H9 (cell line): ENCODE measurements around the gene CAMTA1. TPM values are rescaled to one million over a fixed set of nuclear protein-coding genes. Genes with fewer than 3 reads are reported as not detected.

Experiments
- DNase-seq: peaks from one replicate; pipeline ENCODE4 v3.0.0-alpha.2; 2017
- H2AFZ ChIP-seq: one replicate; pipeline ENCODE4 v1.6.1; 2013; ENCODE audit warnings: mild to moderate bottlenecking, low read length, control low read depth, moderate library complexity
- H2AK5ac ChIP-seq: 2 replicates; pipeline ENCODE4 v1.6.1; 2013; ENCODE audit warnings: low read length, control low read depth, mixed read lengths; ENCODE audit not compliant: insufficient read length
- H2BK120ac ChIP-seq: one replicate; pipeline ENCODE4 v1.6.1; 2013; ENCODE audit warnings: low read depth, mild to moderate bottlenecking, low read length, control low read depth, inconsistent platforms; ENCODE audit not compliant: poor library complexity, severe bottlenecking
- H2BK12ac ChIP-seq: 2 replicates; pipeline ENCODE4 v1.6.1; 2013; ENCODE audit warnings: low read length, control low read depth, mixed read lengths, low read depth; ENCODE audit not compliant: insufficient read length
- H2BK15ac ChIP-seq: 2 replicates; pipeline ENCODE4 v1.6.1; 2013; ENCODE audit warnings: low read depth, low read length, control low read depth
- H2BK20ac ChIP-seq: one replicate; pipeline ENCODE4 v1.6.1; 2013; ENCODE audit warnings: low read depth, mild to moderate bottlenecking, low read length, control low read depth, inconsistent platforms; ENCODE audit not compliant: poor library complexity, severe bottlenecking
- H2BK5ac ChIP-seq: 2 replicates; pipeline ENCODE4 v1.6.1; 2013; ENCODE audit warnings: low read length, control low read depth, mixed read lengths; ENCODE audit not compliant: insufficient read length
- H3K14ac ChIP-seq: 2 replicates; pipeline ENCODE4 v1.6.1; 2013; ENCODE audit warnings: low read length, control low read depth; ENCODE audit not compliant: insufficient read depth
- H3K18ac ChIP-seq: 2 replicates; pipeline ENCODE4 v1.6.1; 2013; ENCODE audit warnings: low read depth, mild to moderate bottlenecking, mixed read lengths, low read length, control low read depth; ENCODE audit not compliant: insufficient read length
- H3K23ac ChIP-seq: 2 replicates; pipeline ENCODE4 v1.6.1; 2013; ENCODE audit warnings: low read length, control low read depth, mixed read lengths, low read depth; ENCODE audit not compliant: insufficient read length
- H3K23me2 ChIP-seq: 2 replicates; pipeline ENCODE4 v1.6.1; 2013; ENCODE audit warnings: low read depth, mild to moderate bottlenecking, mixed read lengths, low read length, control low read depth; ENCODE audit not compliant: insufficient read length, poor library complexity, severe bottlenecking
- H3K27ac ChIP-seq: 2 replicates; pipeline ENCODE4 v1.5.1; 2013; ENCODE audit warnings: low read length, control low read depth, mixed read lengths, low read depth; ENCODE audit not compliant: insufficient read length
- H3K27me3 ChIP-seq: 2 replicates; pipeline ENCODE4 v1.6.1; 2013; ENCODE audit warnings: low read length, control low read depth, inconsistent platforms; ENCODE audit not compliant: insufficient read depth
- H3K4ac ChIP-seq: 2 replicates; pipeline ENCODE4 v1.6.1; 2013; ENCODE audit warnings: low read depth, mild to moderate bottlenecking, control low read depth, inconsistent platforms, low read length, moderate library complexity
- H3K4me1 ChIP-seq: 2 replicates; pipeline ENCODE4 v1.6.1; 2013; ENCODE audit warnings: low read length, control low read depth, inconsistent platforms; ENCODE audit not compliant: insufficient read depth
- H3K4me2 ChIP-seq: 2 replicates; pipeline ENCODE4 v1.6.1; 2013; ENCODE audit warnings: low read length, control low read depth, mixed read lengths; ENCODE audit not compliant: insufficient read length, insufficient read depth
- H3K56ac ChIP-seq: 2 replicates; pipeline ENCODE4 v1.6.1; 2013; ENCODE audit warnings: low read depth, mild to moderate bottlenecking, mixed read lengths, low read length, control low read depth; ENCODE audit not compliant: insufficient read length
- H3K79me1 ChIP-seq: 2 replicates; pipeline ENCODE4 v1.6.1; 2013; ENCODE audit warnings: low read depth, mild to moderate bottlenecking, moderate library complexity, low read length, control low read depth, inconsistent platforms; ENCODE audit not compliant: insufficient read depth, poor library complexity, severe bottlenecking
- H3K79me2 ChIP-seq: 2 replicates; pipeline ENCODE4 v1.6.1; 2013; ENCODE audit warnings: low read length, control low read depth, inconsistent platforms; ENCODE audit not compliant: insufficient read depth
- H3K9ac ChIP-seq: 2 replicates; pipeline ENCODE4 v1.6.1; 2013; ENCODE audit warnings: low read length, control low read depth, mixed read lengths; ENCODE audit not compliant: insufficient read length; ENCODE audit errors: extremely low read depth
- H3K9me3 ChIP-seq: one replicate; pipeline ENCODE4 v1.6.1; 2013; ENCODE audit warnings: low read depth, low read length, inconsistent platforms; ENCODE audit not compliant: control insufficient read depth
- H3T11ph ChIP-seq: one replicate; pipeline ENCODE4 v1.6.1; 2013; ENCODE audit warnings: mild to moderate bottlenecking, low read length, control low read depth, inconsistent platforms
- H4K20me1 ChIP-seq: one replicate; pipeline ENCODE4 v1.6.1; 2013; ENCODE audit not compliant: control insufficient read depth, insufficient read length, insufficient read depth
- H4K5ac ChIP-seq: 2 replicates; pipeline ENCODE4 v1.6.1; 2013; ENCODE audit warnings: low read depth, mild to moderate bottlenecking, mixed read lengths, low read length, control low read depth; ENCODE audit not compliant: insufficient read length
- H4K8ac ChIP-seq: replicated peaks from 2 replicates; pipeline ENCODE4 v1.6.1; 2013; ENCODE audit warnings: low read length, control low read depth, mixed read lengths, low read depth; ENCODE audit not compliant: insufficient read length
- H4K91ac ChIP-seq: 2 replicates; pipeline ENCODE4 v1.6.1; 2013; ENCODE audit warnings: low read depth, mild to moderate bottlenecking, moderate library complexity, mixed read lengths, low read length, control low read depth; ENCODE audit not compliant: insufficient read length
- H3K27ac Mint-ChIP-seq, 3 experiments: 2 replicates in 2 of 3; 3 replicates in 1 of 3; pipeline ENCODE4 v1.8.0; 2020 to 2021; ENCODE audit warnings: mixed read lengths in 3 of 3, mild to moderate bottlenecking in 1 of 3, moderate library complexity in 1 of 3
- H3K27me3 Mint-ChIP-seq: 2 replicates; pipeline ENCODE4 v1.8.0; 2021; ENCODE audit warnings: low read depth, mild to moderate bottlenecking, moderate library complexity, mixed read lengths
- H3K36me3 Mint-ChIP-seq, 3 experiments: 2 replicates in 2 of 3; 3 replicates in 1 of 3; pipeline ENCODE4 v1.8.0; 2020 to 2021; ENCODE audit warnings: low read depth in 3 of 3, mixed read lengths in 3 of 3; ENCODE audit not compliant: insufficient read depth in 1 of 3
- H3K4me1 Mint-ChIP-seq, 2 experiments: 2 replicates each; pipeline ENCODE4 v1.8.0; 2020; ENCODE audit warnings: mixed read lengths in 2 of 2
- H3K4me3 Mint-ChIP-seq, 2 experiments: 2 replicates in 1 of 2; 3 replicates in 1 of 2; pipeline ENCODE4 v1.8.0; 2020 to 2021; ENCODE audit warnings: mild to moderate bottlenecking in 2 of 2, mixed read lengths in 2 of 2, moderate library complexity in 1 of 2
- H3K9me3 Mint-ChIP-seq, 2 experiments: 2 replicates in 1 of 2; 3 replicates in 1 of 2; pipeline ENCODE4 v1.8.0; 2020; ENCODE audit warnings: mild to moderate bottlenecking in 2 of 2, mixed read lengths in 2 of 2, moderate library complexity in 1 of 2
- CTCF ChIP-seq: fragments of 200-600 bp; sonication (generic); conservative IDR thresholded peaks from 3 replicates; pipeline ENCODE4 v1.8.0; 2021; ENCODE audit warnings: antibody characterized with exemption, mild to moderate bottlenecking
- WGBS: extraction: QIAGEN DNeasy Blood & Tissue Kit; methylation state at CpG from one replicate; pipeline ENCODE4 v1.1.7; 2013; ENCODE audit warnings: missing lambda C conversion rate, low lambda C conversion rate, mixed read lengths; ENCODE audit not compliant: insufficient read length; ENCODE audit errors: extremely low coverage; 5-methylcytosine and 5-hydroxymethylcytosine counted together
- total RNA-seq: library from RNA; stranded (reverse); gene quantifications from 2 replicates; pipeline ENCODE4 v1.2.1, GENCODE V29; 2021

CAMTA1 gene
- total RNA-seq, 1 experiment from 2014 or later = 115 TPM

- Histone ChIP-seq H2AK5ac (no peak overlapping the region), H3K18ac (no peak overlapping the region), H3K23me2 (no peaks in the 10 kb centered on the region), H2BK20ac (no peak overlapping the region), H3K56ac (no peak overlapping the region), H4K8ac (no peak overlapping the region), H3K79me1 (no peaks in the 10 kb centered on the region), H3K27ac (no peak overlapping the region), H3K4me1 (no peaks in the 10 kb centered on the region), H4K20me1 (no peaks in the 10 kb centered on the region), H3K4me2 (no peak overlapping the region), H2AFZ (no peak overlapping the region), H3K14ac (no peak overlapping the region), H4K91ac (no peak overlapping the region), H3K4ac (no peak overlapping the region), H3K9ac (no peak overlapping the region), H2BK120ac (no peak overlapping the region), H4K5ac (no peak overlapping the region), H3T11ph (no peak overlapping the region), H3K23ac (no peak overlapping the region), H2BK12ac (no peak overlapping the region), H2BK15ac (no peak overlapping the region), H3K9me3 (no peaks in the 10 kb centered on the region), H3K27me3 (no peaks in the 10 kb centered on the region), H2BK5ac (no peak overlapping the region), H3K79me2 (0 out of 2 replicates have a peak, but pooled peaks cover 2% of the 10 kb centered on the region)
- Mint-ChIP-seq H3K9me3 (no peaks in the 10 kb centered on the region), H3K27ac (no peak overlapping the region), H3K36me3 (no peaks in the 10 kb centered on the region), H3K4me3 (no peak overlapping the region), H3K4me1 (peaks cover 0 to 2% of the 10 kb centered on the region in 2 experiments; a peak in 1 of 4 replicates), H3K27me3 (peaks cover 2% of the 10 kb centered on the region; the same call in 1 of the 2 replicates)
- no peak for DNase-seq
- no peak for TF ChIP-seq CTCF
- WGBS = no CpG with 5 or more reads among the region's 9 CpGs
These were observed 302.6 kb downstream of the CAMTA1 start for GRCh38 chr1:7087888-7088287.
